Common myeloid progenitor, CD34-positive (primary cell): ENCODE data around the gene SCGB2B2.

Experiments used
- CTCF ChIA-PET: fragments of 350-600 bp; sonication (Branson Sonifier 250); formaldehyde crosslinking; loops from one replicate; lab custom pipeline; 2021; ENCODE audit warnings: antibody characterized with exemption; lab: Charles Lee
- POLR2A ChIA-PET: fragments of 350-600 bp; sonication (Branson Sonifier 250); formaldehyde crosslinking; loops from one replicate; lab custom pipeline; 2021; ENCODE audit warnings: antibody characterized with exemption; lab: Charles Lee
- DNase-seq, 3 donors: peaks; one replicate each; pipeline versions ENCODE4 v3.0.0 to v3.0.0-alpha.2; 2013
- H3K27ac ChIP-seq, 2 experiments: 1 replicate in 1 of 2; 2 replicates in 1 of 2; pipeline ENCODE4 v1.7.0; 2013; ENCODE audit warnings: inconsistent platforms in 2 of 2, low read length in 2 of 2, mild to moderate bottlenecking in 2 of 2, low read depth in 1 of 2, moderate library complexity in 1 of 2; ENCODE audit not compliant: severe bottlenecking in 2 of 2, insufficient read depth in 1 of 2, poor library complexity in 1 of 2
- H3K27me3 ChIP-seq, 5 experiments: replicated peaks in 2 of 5; 1 replicate in 3 of 5; 2 replicates in 2 of 5; pipeline versions ENCODE4 v1.6.1 to v1.7.0; 2013; ENCODE audit warnings: low read length in 4 of 5, mild to moderate bottlenecking in 2 of 5, moderate library complexity in 2 of 5, inconsistent platforms in 1 of 5; ENCODE audit not compliant: insufficient read depth in 5 of 5, control insufficient read depth in 4 of 5
- H3K36me3 ChIP-seq, 4 experiments: 1 replicate in 2 of 4; 2 replicates in 2 of 4; pipeline versions ENCODE4 v1.6.1 to v1.7.0; 2013; ENCODE audit warnings: low read length in 3 of 4, control low read depth in 1 of 4, mild to moderate bottlenecking in 1 of 4; ENCODE audit not compliant: control insufficient read depth in 4 of 4, insufficient read depth in 4 of 4
- H3K4me1 ChIP-seq, 4 experiments: 1 replicate in 3 of 4; 2 replicates in 1 of 4; pipeline versions ENCODE4 v1.6.1 to v1.7.1; 2013; ENCODE audit warnings: low read length in 3 of 4, mild to moderate bottlenecking in 3 of 4, control low read depth in 1 of 4, inconsistent platforms in 1 of 4, moderate library complexity in 1 of 4; ENCODE audit not compliant: control insufficient read depth in 4 of 4, insufficient read depth in 4 of 4; ENCODE audit errors: control extremely low read depth in 1 of 4
- H3K4me3 ChIP-seq, 7 experiments: 1 replicate in 4 of 7; 2 replicates in 3 of 7; pipeline versions ENCODE4 v1.5.1 to v1.7.0; 2013; ENCODE audit warnings: mild to moderate bottlenecking in 7 of 7, low read length in 6 of 7, moderate library complexity in 6 of 7, inconsistent platforms in 2 of 7, low read depth in 2 of 7, control low read depth in 1 of 7; ENCODE audit not compliant: insufficient read depth in 4 of 7, control insufficient read depth in 1 of 7; ENCODE audit errors: extremely low read depth in 1 of 7
- H3K9me3 ChIP-seq, 5 experiments: 1 replicate in 4 of 5; 2 replicates in 1 of 5; pipeline versions ENCODE4 v1.6.1 to v1.7.1; 2013; ENCODE audit warnings: low read length in 4 of 5, mild to moderate bottlenecking in 2 of 5, inconsistent platforms in 1 of 5, low read depth in 1 of 5, moderate library complexity in 1 of 5; ENCODE audit not compliant: control insufficient read depth in 4 of 5, insufficient read depth in 2 of 5; ENCODE audit errors: control extremely low read depth in 1 of 5
- WGBS: methylation state at CpG from one replicate; pipeline ENCODE4 v1.1.5; 2013; ENCODE audit not compliant: insufficient coverage; 5-methylcytosine and 5-hydroxymethylcytosine counted together

SCGB2B2 gene

DNA sequence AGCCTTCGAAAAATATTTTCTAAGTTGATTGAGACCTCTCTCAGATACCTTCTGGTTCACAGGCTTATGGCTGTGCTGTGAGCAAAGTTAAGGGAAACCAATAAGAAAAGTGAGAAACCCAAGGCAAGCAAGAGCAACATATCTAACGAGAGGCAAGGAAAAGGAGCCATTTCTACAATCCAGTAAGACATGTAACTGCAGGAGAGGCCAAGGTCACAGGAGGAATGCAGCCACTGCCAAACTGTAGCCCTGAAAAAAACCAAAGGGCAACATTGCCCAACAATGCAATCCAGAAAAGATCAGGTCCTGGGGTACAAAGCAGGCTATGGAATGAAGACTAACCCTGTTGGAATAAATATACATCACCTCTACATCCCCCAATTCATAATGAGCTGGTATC lies 21.3 kb downstream of the SCGB2B2 start:
- ChIA-PET POLR2A (no interaction called here), CTCF (no interaction called here)
- Histone ChIP-seq H3K36me3 (no peaks in the 10 kb centered on the region), H3K4me3 (no peak overlapping the region), H3K27ac (no peak overlapping the region), H3K4me1 (no peaks in the 10 kb centered on the region), H3K27me3 (no peaks in the 10 kb centered on the region), H3K9me3 (peaks cover 0 to 32% (median 9%) of the 10 kb centered on the region in 5 experiments)
- no peak for DNase-seq
- 88% methylated on average over 1 of the region's 2 CpGs for WGBS

DNA sequence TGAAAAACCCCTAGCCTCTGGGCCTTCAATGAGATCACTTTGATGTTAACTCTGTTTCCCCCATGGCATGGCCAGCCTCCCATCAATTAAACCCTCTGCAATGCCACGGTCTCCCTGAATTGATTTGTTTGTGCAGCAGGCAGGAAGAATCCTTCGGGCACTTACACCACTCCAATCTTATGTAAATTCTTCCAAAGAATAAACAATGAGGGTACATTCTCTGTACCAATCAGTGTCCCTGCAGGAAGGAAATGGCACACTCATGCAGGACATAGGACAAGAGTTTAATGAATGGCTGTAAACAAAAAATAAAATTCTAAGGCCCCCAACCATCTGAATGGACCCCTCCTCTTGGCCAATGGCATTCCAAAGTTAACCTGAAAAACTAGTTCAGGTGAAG lies 22.2 kb downstream of the SCGB2B2 start:
- CTCF ChIA-PET, result no interaction called here
- H3K9me3 ChIP-seq, result peaks cover 0 to 32% (median 9%) of the 10 kb centered on the region in 5 experiments
- WGBS, result 75% methylated on average over 1 of the region's 2 CpGs
- no peaks in the 10 kb centered on the region for H3K36me3 ChIP-seq
- DNase-seq, result no peak
- no peaks in the 10 kb centered on the region for H3K4me1 ChIP-seq
- no peak overlapping the region for H3K27ac ChIP-seq
- no peaks in the 10 kb centered on the region for H3K27me3 ChIP-seq
- POLR2A ChIA-PET, result no interaction called here
- H3K4me3 ChIP-seq, result no peak overlapping the region

DNA sequence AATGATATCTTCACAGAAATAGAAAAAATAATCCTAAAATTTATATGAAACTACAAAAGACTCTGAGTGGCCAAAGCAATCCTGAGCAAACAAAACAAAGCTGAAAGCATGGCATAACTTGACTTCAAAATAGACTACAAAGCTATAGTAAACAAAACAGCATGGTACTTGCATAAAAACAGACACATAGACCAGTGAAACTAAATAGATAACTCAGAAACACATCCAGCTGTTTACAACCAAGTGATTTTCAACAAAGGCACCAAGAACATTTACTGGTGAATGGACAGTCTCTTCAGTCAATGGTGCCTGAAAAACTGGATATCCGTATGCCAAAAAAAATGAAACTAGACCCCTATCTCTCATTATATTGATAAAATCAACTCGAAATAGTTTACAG lies 25.2 kb downstream of the SCGB2B2 start:
- DNase-seq, result no peak
- no peaks in the 10 kb centered on the region for H3K27me3 ChIP-seq
- H3K36me3 ChIP-seq, result no peaks in the 10 kb centered on the region
- ChIA-PET CTCF (interaction anchor here (1.3 kb wide), 1 partner anchor 12 kb away, joined by 4 read pairs; no protein-coding TSS in a partner anchor), POLR2A (no interaction called here)
- no CpG with 5 or more reads among the region's 2 CpGs for WGBS
- no peaks in the 10 kb centered on the region for H3K4me1 ChIP-seq
- no peak overlapping the region for H3K4me3 ChIP-seq
- peaks cover 0 to 32% (median 9%) of the 10 kb centered on the region in 5 experiments for H3K9me3 ChIP-seq
- H3K27ac ChIP-seq, result no peak overlapping the region

DNA sequence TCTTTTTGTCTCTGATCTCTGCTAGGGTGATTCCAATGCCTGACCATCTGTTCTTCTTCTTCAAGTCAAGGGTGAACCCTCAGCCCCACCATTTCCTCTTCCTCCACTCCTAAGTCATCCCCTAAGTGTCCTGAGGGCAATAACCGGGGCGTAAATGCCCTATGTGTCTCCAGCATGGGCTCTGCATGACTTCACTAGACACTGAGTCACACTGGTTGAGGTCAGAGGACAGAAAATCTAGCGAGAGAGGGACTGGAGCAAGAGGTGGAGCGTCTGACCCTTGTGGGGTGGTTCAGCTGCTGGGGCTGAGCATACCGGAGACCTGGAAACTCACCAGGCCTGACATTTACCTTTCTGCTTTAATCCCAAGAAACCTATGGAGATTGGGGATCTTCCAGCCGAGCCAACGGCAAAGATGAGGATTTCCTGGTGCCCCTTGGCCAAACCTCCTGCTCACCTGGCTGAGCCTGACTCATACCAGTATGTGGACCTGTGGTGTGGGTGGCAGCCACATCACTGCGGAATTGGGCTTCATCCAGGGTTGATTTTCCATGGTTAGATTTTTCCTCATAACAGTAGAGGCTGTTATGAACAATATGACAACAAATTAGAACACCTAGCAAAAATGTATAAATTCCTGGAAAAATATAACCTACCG lies 26.9 kb downstream of the SCGB2B2 start:
- H3K9me3 ChIP-seq, result peaks cover 0 to 25% (median 2%) of the 10 kb centered on the region in 5 experiments
- H3K4me3 ChIP-seq, result no peak overlapping the region
- no peak overlapping the region for H3K27ac ChIP-seq
- H3K4me1 ChIP-seq, result no peaks in the 10 kb centered on the region
- ChIA-PET CTCF (no interaction called here), POLR2A (no interaction called here)
- DNase-seq, result no peak
- no peaks in the 10 kb centered on the region for H3K36me3 ChIP-seq
- 95% methylated on average over 8 of the region's 9 CpGs for WGBS
- H3K27me3 ChIP-seq, result no peaks in the 10 kb centered on the region

DNA sequence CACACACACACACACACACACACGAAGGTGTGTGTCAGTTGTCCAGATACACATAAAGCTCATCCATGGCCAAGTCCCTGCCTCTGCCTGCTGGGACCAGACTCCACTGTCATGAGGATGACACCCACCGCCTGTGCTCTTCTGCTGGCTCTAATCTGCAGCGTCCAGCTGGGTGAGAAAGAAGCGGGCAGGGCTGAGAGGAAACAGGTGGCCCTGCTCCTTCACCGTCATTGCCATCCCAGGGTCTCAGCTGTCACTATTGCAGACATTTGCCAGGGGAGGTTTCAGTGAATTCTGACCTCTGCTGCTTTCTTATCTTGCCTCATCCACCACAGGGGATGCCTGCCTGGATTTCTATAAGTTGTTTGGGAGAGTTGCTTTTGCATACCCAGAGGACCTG lies 31.4 kb downstream of the SCGB2B2 start:
- WGBS, result 81% methylated on average over 5 of the region's 5 CpGs
- H3K4me3 ChIP-seq, result no peak overlapping the region
- DNase-seq, result peak in 1 of 3 donors; percentile 53

DNA sequence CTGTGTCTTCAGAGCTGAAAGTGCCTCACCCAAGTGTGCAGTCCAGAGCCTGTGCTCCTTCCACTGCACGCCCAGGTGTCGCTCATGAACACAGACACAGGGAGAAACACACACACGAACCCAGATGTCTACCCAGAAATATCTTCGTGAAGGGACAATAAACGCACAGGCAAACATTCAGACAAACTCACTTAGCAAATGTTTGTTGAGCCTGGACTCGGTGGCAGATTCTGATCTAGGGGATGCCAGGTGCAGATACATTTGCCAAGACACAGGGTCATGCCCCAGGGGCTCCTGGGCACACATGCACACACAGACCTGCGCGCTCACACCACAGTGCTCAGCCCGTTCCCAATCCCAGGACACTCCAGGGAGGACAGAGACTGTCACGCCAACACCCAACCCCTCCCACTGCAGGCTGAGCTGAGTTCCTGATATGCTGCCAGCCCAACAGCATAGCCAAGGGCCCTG lies 31.9 kb downstream of the SCGB2B2 start:
- POLR2A ChIA-PET, result no interaction called here
- Histone ChIP-seq H3K27me3 (no peaks in the 10 kb centered on the region), H3K4me3 (no peak overlapping the region), H3K9me3 (no peaks in the 10 kb centered on the region), H3K36me3 (no peaks in the 10 kb centered on the region), H3K4me1 (no peaks in the 10 kb centered on the region), H3K27ac (no peak overlapping the region)
- no peak for DNase-seq
- CTCF ChIA-PET, result no interaction called here
- WGBS, result 94% methylated on average over 8 of the region's 10 CpGs

More for the DNA sequence above, 31.4 kb downstream of the SCGB2B2 start:
- no peaks in the 10 kb centered on the region for H3K36me3 ChIP-seq
- no peaks in the 10 kb centered on the region for H3K4me1 ChIP-seq
- H3K27me3 ChIP-seq, result no peaks in the 10 kb centered on the region
- H3K9me3 ChIP-seq, result no peaks in the 10 kb centered on the region
- CTCF ChIA-PET, result no interaction called here
- POLR2A ChIA-PET, result no interaction called here
- H3K27ac ChIP-seq, result no peak overlapping the region

DNA sequence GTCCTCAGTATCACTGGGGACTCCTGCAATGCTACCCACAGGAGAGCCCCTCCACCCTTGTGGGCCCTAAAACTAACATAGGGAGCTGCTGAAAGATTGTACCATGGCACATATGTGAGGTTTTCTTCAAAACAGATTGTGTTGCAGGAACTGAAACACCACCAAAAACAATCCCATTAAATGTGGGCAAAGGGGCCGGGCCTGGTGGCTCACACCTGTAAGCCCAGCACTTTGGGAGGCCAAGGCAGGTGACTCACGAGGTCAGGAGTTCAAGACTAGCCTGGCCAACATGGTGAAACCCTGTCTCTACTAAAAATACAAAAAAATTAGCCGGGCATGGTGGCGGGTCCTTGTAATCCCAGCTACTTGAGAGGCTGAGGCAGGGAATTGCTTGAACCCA lies 34.7 kb downstream of the SCGB2B2 start:
- H3K36me3 ChIP-seq, result no peaks in the 10 kb centered on the region
- ChIA-PET POLR2A (no interaction called here), CTCF (interaction anchor here (1.0 to 6.0 kb wide), 2 partner anchors 20 to 71 kb away, joined by 3 to 41 read pairs; no protein-coding TSS in a partner anchor)
- no peak overlapping the region for H3K27ac ChIP-seq
- no peaks in the 10 kb centered on the region for H3K4me1 ChIP-seq
- H3K9me3 ChIP-seq, result no peaks in the 10 kb centered on the region
- no peak overlapping the region for H3K4me3 ChIP-seq
- WGBS, result 92% methylated on average over 2 of the region's 4 CpGs
- no peaks in the 10 kb centered on the region for H3K27me3 ChIP-seq
- DNase-seq, result no peak
